SH-SY5Y (cell line): Measurements from ENCODE around the gene CMC2.

Experiments used
- GATA2 ChIP-seq: IDR thresholded peaks from 2 replicates; pipeline ENCODE4 v1.6.1; 2011; ENCODE audit warnings: mild to moderate bottlenecking, low read depth, low read length
- GATA3 ChIP-seq: IDR thresholded peaks from 2 replicates; pipeline ENCODE4 v1.6.1; 2011; ENCODE audit warnings: low read depth, mild to moderate bottlenecking, low read length, moderate library complexity

The CMC2 gene

GRCh38 chr16:80993307-80993706, 13.4 kb downstream of the CMC2 start:
- no peak for TF ChIP-seq GATA3
- no peak for TF ChIP-seq GATA2

- TF ChIP-seq GATA2 (no peak), GATA3 (no peak)
Measured at GRCh38 chr16:80992676-80993293, 13.9 kb downstream of the CMC2 start.

GRCh38 chr16:80991792-80992430, 14.8 kb downstream of the CMC2 start:
- TF ChIP-seq GATA3 (no peak), GATA2 (no peak)

- TF ChIP-seq GATA2: no peak
- no peak for TF ChIP-seq GATA3
Measured at GRCh38 chr16:80990978-80991377, 15.7 kb downstream of the CMC2 start.

- TF ChIP-seq GATA2: no peak
- TF ChIP-seq GATA3: no peak
Measured at GRCh38 chr16:80990577-80990976, 16.1 kb downstream of the CMC2 start.

GRCh38 chr16:80989801-80990200, 16.9 kb downstream of the CMC2 start:
- TF ChIP-seq GATA2 (no peak), GATA3 (no peak)

GRCh38 chr16:80988756-80989155, 17.9 kb downstream of the CMC2 start:
- no peak for TF ChIP-seq GATA2
- TF ChIP-seq GATA3: no peak

GRCh38 chr16:80986557-80986956, 20.1 kb downstream of the CMC2 start:
- TF ChIP-seq GATA3 (no peak), GATA2 (no peak)

- TF ChIP-seq GATA3 (no peak), GATA2 (no peak)
Measured at GRCh38 chr16:80985611-80986010, 21.1 kb downstream of the CMC2 start.

- no peak for TF ChIP-seq GATA3
- TF ChIP-seq GATA2: no peak
Measured at GRCh38 chr16:80984124-80984892, 22.4 kb downstream of the CMC2 start.

- no peak for TF ChIP-seq GATA2
- TF ChIP-seq GATA3: no peak
Measured at GRCh38 chr16:80982646-80983045, 24.0 kb downstream of the CMC2 start.

GRCh38 chr16:80981103-80981502, 25.6 kb downstream of the CMC2 start:
- no peak for TF ChIP-seq GATA2

GRCh38 chr16:80976946-80977345, 29.7 kb downstream of the CMC2 start:
- TF ChIP-seq GATA3: no peak
- TF ChIP-seq GATA2: no peak

GRCh38 chr16:80974649-80975376, 31.9 kb downstream of the CMC2 start:
- no peak for TF ChIP-seq GATA3
- no peak for TF ChIP-seq GATA2

GRCh38 chr16:80973991-80974390, 32.7 kb downstream of the CMC2 start:
- no peak for TF ChIP-seq GATA3
